Measurements from ENCODE around the gene IFT122.

DNA sequence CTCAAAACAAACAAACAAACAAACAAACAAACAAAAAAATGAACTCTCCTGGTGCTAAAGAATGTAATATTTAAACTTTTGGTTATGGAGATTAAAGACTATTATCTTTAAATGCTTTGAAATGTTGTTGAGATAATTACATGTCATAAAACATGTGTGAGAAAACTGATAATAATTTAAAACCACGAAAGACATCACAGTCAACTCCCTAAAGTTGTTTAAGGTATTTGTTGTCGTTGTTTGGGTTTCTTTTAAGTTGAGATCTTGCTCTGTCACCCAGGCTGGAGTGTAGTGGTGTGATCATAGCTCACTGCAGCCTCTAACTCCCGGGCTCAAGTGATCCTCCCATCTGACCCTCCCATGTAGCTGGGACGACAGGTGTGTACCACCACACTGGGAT, 23.6 kb upstream of the IFT122 start:
- TF ChIP-seq, protein P1, sequence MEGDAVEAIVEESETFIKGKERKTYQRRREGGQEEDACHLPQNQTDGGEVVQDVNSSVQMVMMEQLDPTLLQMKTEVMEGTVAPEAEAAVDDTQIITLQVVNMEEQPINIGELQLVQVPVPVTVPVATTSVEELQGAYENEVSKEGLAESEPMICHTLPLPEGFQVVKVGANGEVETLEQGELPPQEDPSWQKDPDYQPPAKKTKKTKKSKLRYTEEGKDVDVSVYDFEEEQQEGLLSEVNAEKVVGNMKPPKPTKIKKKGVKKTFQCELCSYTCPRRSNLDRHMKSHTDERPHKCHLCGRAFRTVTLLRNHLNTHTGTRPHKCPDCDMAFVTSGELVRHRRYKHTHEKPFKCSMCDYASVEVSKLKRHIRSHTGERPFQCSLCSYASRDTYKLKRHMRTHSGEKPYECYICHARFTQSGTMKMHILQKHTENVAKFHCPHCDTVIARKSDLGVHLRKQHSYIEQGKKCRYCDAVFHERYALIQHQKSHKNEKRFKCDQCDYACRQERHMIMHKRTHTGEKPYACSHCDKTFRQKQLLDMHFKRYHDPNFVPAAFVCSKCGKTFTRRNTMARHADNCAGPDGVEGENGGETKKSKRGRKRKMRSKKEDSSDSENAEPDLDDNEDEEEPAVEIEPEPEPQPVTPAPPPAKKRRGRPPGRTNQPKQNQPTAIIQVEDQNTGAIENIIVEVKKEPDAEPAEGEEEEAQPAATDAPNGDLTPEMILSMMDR (IDR thresholded peaks at IDR 0.05) = no peak
- TF ChIP-seq POLR2A (IDR thresholded peaks at IDR 0.05) (no peak), POLR2AphosphoS5 (IDR thresholded peaks at IDR 0.05) (no peak), EP300 (IDR thresholded peaks at IDR 0.05) (no peak)

All from upper lobe of left lung (tissue), 4 donors.